ENCODE results near the gene LRP5. TPM values are rescaled to one million over a fixed set of nuclear protein-coding genes. Genes with fewer than 3 reads are reported as not detected.

LRP5 gene

DNA sequence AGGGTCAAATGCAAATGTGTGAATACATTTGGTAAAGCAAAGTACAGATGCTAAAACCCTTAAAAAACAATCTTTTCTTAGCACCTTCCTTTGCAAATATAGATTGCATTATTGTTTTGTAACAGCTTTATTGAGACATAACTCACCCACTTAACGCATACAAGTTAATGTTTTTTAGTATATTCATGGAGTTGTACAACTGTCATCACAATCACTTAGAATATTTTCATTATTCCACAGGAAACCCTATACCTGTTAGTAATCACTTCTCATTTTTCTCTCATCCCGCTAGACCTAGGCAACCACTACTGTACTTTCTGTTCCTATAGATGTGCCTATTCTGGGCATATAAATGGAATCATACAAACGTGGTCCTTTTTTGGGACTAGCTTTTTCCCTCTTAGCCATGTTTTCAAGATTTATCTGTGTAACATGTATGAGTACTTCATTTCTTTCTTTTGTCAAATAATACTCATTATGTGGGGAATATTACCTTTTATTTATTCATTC lies 182.9 kb downstream of the LRP5 start:
- Histone ChIP-seq H3K4me2 (ENCODE audit: low read length) (no peak overlapping the region), H2BK120ac (ENCODE audit: low read depth, low read length) (no peak overlapping the region), H3K18ac (ENCODE audit: low read length) (no peak overlapping the region), H2BK5ac (ENCODE audit: low read length) (no peak overlapping the region), H3K56ac (ENCODE audit: low read length) (no peak overlapping the region), H4K8ac (ENCODE audit: low read depth, low read length) (no peak overlapping the region), H3K4me3 (ENCODE audit: low read length) (no peak overlapping the region), H3K36me3 (ENCODE audit: control insufficient read depth, insufficient read depth, low read length) (no peaks in the 10 kb centered on the region), H3K4ac (ENCODE audit: low read depth, low read length) (no peak overlapping the region), H3K27me3 (ENCODE audit: insufficient read depth, low read length, poor library complexity) (no peaks in the 10 kb centered on the region), H3K79me1 (ENCODE audit: low read length) (peaks cover 9% of the 10 kb centered on the region), H3K27ac (ENCODE audit: low read depth, low read length) (no peak overlapping the region), H3K79me2 (ENCODE audit: control insufficient read depth, insufficient read depth, low read length) (peaks cover 84% of the 10 kb centered on the region), H2BK15ac (replicated peaks; ENCODE audit: low read depth) (no peak overlapping the region), H3K23ac (ENCODE audit: low read length) (no peak overlapping the region), H3K4me1 (ENCODE audit: control insufficient read depth, low read depth, low read length) (peaks cover 10% of the 10 kb centered on the region), H2AK5ac (ENCODE audit: low read length) (no peak overlapping the region), H3K9ac (ENCODE audit: low read length) (no peak overlapping the region), H4K5ac (ENCODE audit: low read length) (no peak overlapping the region)
- DNase-seq = no peak
- no CpG with 5 or more reads among the region's 3 CpGs for WGBS (ENCODE audit: extremely low coverage, insufficient coverage, low lambda C conversion rate)

DNA sequence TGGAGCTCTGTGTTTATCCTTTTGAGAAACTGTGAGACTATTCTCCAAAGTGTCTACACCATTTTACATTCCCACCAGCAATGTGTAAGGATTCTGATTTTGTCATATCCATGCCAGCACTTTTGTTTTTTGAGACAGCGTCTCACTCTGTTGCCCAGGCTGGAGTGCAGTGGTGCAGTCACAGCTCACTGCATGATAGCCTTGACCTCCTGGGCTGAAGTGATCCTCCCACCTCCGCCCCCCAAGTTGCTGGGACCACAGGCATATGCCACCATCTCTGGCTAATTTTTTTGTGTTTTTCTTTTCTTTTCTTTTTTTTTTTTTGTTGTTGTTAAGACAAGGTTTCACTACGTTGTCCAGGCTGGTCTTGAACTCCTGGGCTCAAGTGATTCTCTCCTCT lies 183.5 kb downstream of the LRP5 start:
- Histone ChIP-seq H2BK15ac (replicated peaks; ENCODE audit: low read depth) (no peak overlapping the region), H4K5ac (ENCODE audit: low read length) (no peak overlapping the region), H3K27ac (ENCODE audit: low read depth, low read length) (no peak overlapping the region), H3K4me2 (ENCODE audit: low read length) (no peak overlapping the region), H2BK5ac (ENCODE audit: low read length) (no peak overlapping the region), H3K4ac (ENCODE audit: low read depth, low read length) (no peak overlapping the region), H3K9ac (ENCODE audit: low read length) (no peak overlapping the region), H3K4me1 (ENCODE audit: control insufficient read depth, low read depth, low read length) (peaks cover 11% of the 10 kb centered on the region), H3K79me1 (ENCODE audit: low read length) (peaks cover 10% of the 10 kb centered on the region), H2AK5ac (ENCODE audit: low read length) (no peak overlapping the region), H3K79me2 (ENCODE audit: control insufficient read depth, insufficient read depth, low read length) (peaks cover 84% of the 10 kb centered on the region), H3K18ac (ENCODE audit: low read length) (no peak overlapping the region), H3K36me3 (ENCODE audit: control insufficient read depth, insufficient read depth, low read length) (no peaks in the 10 kb centered on the region), H3K23ac (ENCODE audit: low read length) (no peak overlapping the region), H3K4me3 (ENCODE audit: low read length) (no peak overlapping the region), H2BK120ac (ENCODE audit: low read depth, low read length) (no peak overlapping the region), H3K27me3 (ENCODE audit: insufficient read depth, low read length, poor library complexity) (no peaks in the 10 kb centered on the region), H4K8ac (ENCODE audit: low read depth, low read length) (no peak overlapping the region), H3K56ac (ENCODE audit: low read length) (no peak overlapping the region)
- no CpG with 5 or more reads among the region's 3 CpGs for WGBS (ENCODE audit: extremely low coverage, insufficient coverage, low lambda C conversion rate)
- DNase-seq = no peak

DNA sequence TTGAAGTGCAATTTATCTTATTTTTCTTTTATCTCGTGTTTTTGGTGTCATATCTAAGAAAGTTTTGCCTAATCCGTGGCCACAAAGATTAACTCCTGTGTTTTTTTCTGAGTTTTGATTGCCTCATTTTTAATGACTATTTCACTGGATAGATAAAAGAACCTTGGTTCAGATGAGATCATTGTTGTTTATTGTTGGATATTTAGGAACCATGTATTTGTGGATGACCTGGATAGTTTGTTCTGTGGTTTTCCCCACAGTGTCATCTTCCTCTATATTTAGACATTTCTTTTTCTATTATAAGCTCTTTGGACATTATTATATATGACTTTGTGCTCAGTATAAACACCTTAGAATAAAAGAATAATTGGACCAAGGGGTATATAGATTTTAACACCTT lies 185.4 kb downstream of the LRP5 start:
- no peak overlapping the region for H2BK5ac ChIP-seq (ENCODE audit: low read length)
- H3K23ac ChIP-seq (ENCODE audit: low read length) = no peak overlapping the region
- peaks cover 12% of the 10 kb centered on the region for H3K4me1 ChIP-seq (ENCODE audit: control insufficient read depth, low read depth, low read length)
- no peak overlapping the region for H3K4ac ChIP-seq (ENCODE audit: low read depth, low read length)
- H3K79me2 ChIP-seq (ENCODE audit: control insufficient read depth, insufficient read depth, low read length) = peaks cover 82% of the 10 kb centered on the region
- H3K27ac ChIP-seq (ENCODE audit: low read depth, low read length) = no peak overlapping the region
- H3K27me3 ChIP-seq (ENCODE audit: insufficient read depth, low read length, poor library complexity) = no peaks in the 10 kb centered on the region
- H3K36me3 ChIP-seq (ENCODE audit: control insufficient read depth, insufficient read depth, low read length) = no peaks in the 10 kb centered on the region
- no CpG with 5 or more reads among the region's 2 CpGs for WGBS (ENCODE audit: extremely low coverage, insufficient coverage, low lambda C conversion rate)
- H4K5ac ChIP-seq (ENCODE audit: low read length) = no peak overlapping the region
- no peak overlapping the region for H3K9ac ChIP-seq (ENCODE audit: low read length)
- no peak overlapping the region for H3K4me3 ChIP-seq (ENCODE audit: low read length)
- no peak overlapping the region for H2AK5ac ChIP-seq (ENCODE audit: low read length)
- no peak overlapping the region for H2BK15ac ChIP-seq (replicated peaks; ENCODE audit: low read depth)
- no peak overlapping the region for H3K18ac ChIP-seq (ENCODE audit: low read length)
- peaks cover 10% of the 10 kb centered on the region for H3K79me1 ChIP-seq (ENCODE audit: low read length)
- no peak for DNase-seq
- no peak overlapping the region for H3K56ac ChIP-seq (ENCODE audit: low read length)
- no peak overlapping the region for H3K4me2 ChIP-seq (ENCODE audit: low read length)
- H2BK120ac ChIP-seq (ENCODE audit: low read depth, low read length) = no peak overlapping the region
- no peak overlapping the region for H4K8ac ChIP-seq (ENCODE audit: low read depth, low read length)

DNA sequence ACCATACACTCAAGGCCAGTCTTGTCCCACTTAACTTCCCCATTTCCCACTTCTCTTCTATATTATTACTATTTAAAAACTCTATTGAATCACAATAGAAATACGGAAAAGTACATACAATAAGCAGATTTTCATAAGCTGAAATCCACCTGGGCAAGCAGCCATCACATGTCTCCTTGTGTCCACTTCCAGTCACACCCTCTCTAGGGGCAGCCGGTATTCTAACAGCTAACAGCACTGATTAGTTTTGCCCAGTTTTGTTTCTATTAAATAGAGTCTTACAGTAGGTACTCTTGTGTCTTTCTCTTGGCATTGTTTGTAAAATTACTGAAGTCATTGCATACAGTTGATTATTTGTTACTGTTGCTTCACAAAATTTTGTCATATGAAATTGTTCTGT lies 185.9 kb downstream of the LRP5 start:
- Histone ChIP-seq H2BK5ac (ENCODE audit: low read length) (no peak overlapping the region), H3K9ac (ENCODE audit: low read length) (no peak overlapping the region), H3K4me1 (ENCODE audit: control insufficient read depth, low read depth, low read length) (peaks cover 11% of the 10 kb centered on the region), H3K56ac (ENCODE audit: low read length) (no peak overlapping the region), H2AK5ac (ENCODE audit: low read length) (no peak overlapping the region), H3K27ac (ENCODE audit: low read depth, low read length) (no peak overlapping the region), H2BK15ac (replicated peaks; ENCODE audit: low read depth) (no peak overlapping the region), H3K36me3 (ENCODE audit: control insufficient read depth, insufficient read depth, low read length) (no peaks in the 10 kb centered on the region), H4K5ac (ENCODE audit: low read length) (no peak overlapping the region), H3K79me2 (ENCODE audit: control insufficient read depth, insufficient read depth, low read length) (peaks cover 82% of the 10 kb centered on the region), H3K27me3 (ENCODE audit: insufficient read depth, low read length, poor library complexity) (no peaks in the 10 kb centered on the region), H3K18ac (ENCODE audit: low read length) (no peak overlapping the region), H3K79me1 (ENCODE audit: low read length) (peaks cover 10% of the 10 kb centered on the region), H3K4me2 (ENCODE audit: low read length) (no peak overlapping the region), H3K4me3 (ENCODE audit: low read length) (no peak overlapping the region), H3K23ac (ENCODE audit: low read length) (no peak overlapping the region), H2BK120ac (ENCODE audit: low read depth, low read length) (no peak overlapping the region), H3K4ac (ENCODE audit: low read depth, low read length) (no peak overlapping the region), H4K8ac (ENCODE audit: low read depth, low read length) (no peak overlapping the region)
- 100% methylated on average over 1 of the region's 2 CpGs for WGBS (ENCODE audit: extremely low coverage, insufficient coverage, low lambda C conversion rate)
- DNase-seq = no peak

Small RNAs within 50 kb of the gene (small RNA-seq; reads per million reads assigned to genes)
- not detected for gene NDUFA3P2 (ENCODE audit: insufficient read depth)
